Measurements from ENCODE around the gene TEAD4.

TEAD4 gene

GRCh38 chr12:3044141-3044630 lies 85.0 kb downstream of the TEAD4 start:
- H3K4me3 ChIP-seq (ENCODE audit: low read length), result no peak overlapping the region

GRCh38 chr12:3045494-3045893 lies 86.3 kb downstream of the TEAD4 start:
- no peaks in the 10 kb centered on the region for H3K27me3 ChIP-seq (ENCODE audit: low read depth, low read length)
- H3K9ac ChIP-seq (ENCODE audit: low read length), result no peak overlapping the region

More at GRCh38 chr12:3044141-3044630, 85.0 kb downstream of the TEAD4 start:
- Histone ChIP-seq H4K20me1 (ENCODE audit: insufficient read depth, low read length) (no peaks in the 10 kb centered on the region), H3K27me3 (ENCODE audit: low read depth, low read length) (no peaks in the 10 kb centered on the region), H3K27ac (ENCODE audit: low read length) (no peak overlapping the region), H3K9me3 (ENCODE audit: insufficient read depth, low read length) (no peaks in the 10 kb centered on the region), H3K9ac (ENCODE audit: low read length) (no peak overlapping the region), H3K79me2 (ENCODE audit: low read length) (no peaks in the 10 kb centered on the region), H3K36me3 (replicated peaks; ENCODE audit: low read depth, low read length) (no peaks in the 10 kb centered on the region), H2AFZ (ENCODE audit: low read depth, low read length) (no peak overlapping the region), H3K4me2 (ENCODE audit: low read length) (no peak overlapping the region), H3K4me1 (ENCODE audit: low read length) (peaks cover 17% of the 10 kb centered on the region)
- TF ChIP-seq EZH2phosphoT487 (IDR thresholded peaks at IDR 0.05; ENCODE audit: low read depth) (no peak), CTCF (IDR thresholded peaks at IDR 0.05; ENCODE audit: low read depth, low read length) (no peak)

DNA sequence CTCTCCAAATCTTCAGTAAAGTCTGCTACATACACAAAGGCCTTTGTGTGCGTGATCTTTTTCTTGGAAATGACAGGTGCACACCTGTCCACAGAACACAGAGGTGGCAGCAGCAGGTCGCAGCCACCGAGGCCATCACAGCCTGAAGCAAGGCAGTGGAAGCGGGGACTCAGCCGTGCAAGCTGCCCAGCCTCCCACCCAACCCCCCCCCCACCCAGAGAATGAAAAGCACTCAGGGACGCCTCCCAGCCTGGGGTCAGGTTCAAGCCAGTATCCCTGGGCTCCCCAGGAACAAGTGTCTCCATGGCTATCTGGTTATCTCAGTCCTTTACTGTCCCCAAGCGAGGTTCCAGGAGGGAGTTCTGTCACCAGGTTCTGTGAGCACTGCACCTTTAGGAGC lies 86.8 kb downstream of the TEAD4 start:
- TF ChIP-seq EZH2phosphoT487 (IDR thresholded peaks at IDR 0.05; ENCODE audit: low read depth) (no peak), CTCF (IDR thresholded peaks at IDR 0.05; ENCODE audit: low read depth, low read length) (no peak)
- Histone ChIP-seq H3K27me3 (ENCODE audit: low read depth, low read length) (no peaks in the 10 kb centered on the region), H4K20me1 (ENCODE audit: insufficient read depth, low read length) (no peaks in the 10 kb centered on the region), H3K9ac (ENCODE audit: low read length) (no peak overlapping the region), H3K36me3 (replicated peaks; ENCODE audit: low read depth, low read length) (no peaks in the 10 kb centered on the region), H3K27ac (ENCODE audit: low read length) (no peak overlapping the region), H3K79me2 (ENCODE audit: low read length) (no peaks in the 10 kb centered on the region), H2AFZ (ENCODE audit: low read depth, low read length) (no peak overlapping the region), H3K4me3 (ENCODE audit: low read length) (no peak overlapping the region), H3K9me3 (ENCODE audit: insufficient read depth, low read length) (no peaks in the 10 kb centered on the region), H3K4me2 (ENCODE audit: low read length) (no peak overlapping the region), H3K4me1 (ENCODE audit: low read length) (peaks cover 32% of the 10 kb centered on the region)

More at GRCh38 chr12:3045494-3045893, 86.3 kb downstream of the TEAD4 start:
- no peak overlapping the region for H3K4me3 ChIP-seq (ENCODE audit: low read length)
- no peak overlapping the region for H3K27ac ChIP-seq (ENCODE audit: low read length)
- no peaks in the 10 kb centered on the region for H3K79me2 ChIP-seq (ENCODE audit: low read length)
- H4K20me1 ChIP-seq (ENCODE audit: insufficient read depth, low read length), result no peaks in the 10 kb centered on the region
- no peak for TF ChIP-seq EZH2phosphoT487 (IDR thresholded peaks at IDR 0.05; ENCODE audit: low read depth)
- TF ChIP-seq CTCF (IDR thresholded peaks at IDR 0.05; ENCODE audit: low read depth, low read length), result no peak
- H3K36me3 ChIP-seq (replicated peaks; ENCODE audit: low read depth, low read length), result no peaks in the 10 kb centered on the region
- H2AFZ ChIP-seq (ENCODE audit: low read depth, low read length), result no peak overlapping the region
- H3K4me1 ChIP-seq (ENCODE audit: low read length), result peaks cover 29% of the 10 kb centered on the region
- H3K4me2 ChIP-seq (ENCODE audit: low read length), result no peak overlapping the region
- no peaks in the 10 kb centered on the region for H3K9me3 ChIP-seq (ENCODE audit: insufficient read depth, low read length)

DNA sequence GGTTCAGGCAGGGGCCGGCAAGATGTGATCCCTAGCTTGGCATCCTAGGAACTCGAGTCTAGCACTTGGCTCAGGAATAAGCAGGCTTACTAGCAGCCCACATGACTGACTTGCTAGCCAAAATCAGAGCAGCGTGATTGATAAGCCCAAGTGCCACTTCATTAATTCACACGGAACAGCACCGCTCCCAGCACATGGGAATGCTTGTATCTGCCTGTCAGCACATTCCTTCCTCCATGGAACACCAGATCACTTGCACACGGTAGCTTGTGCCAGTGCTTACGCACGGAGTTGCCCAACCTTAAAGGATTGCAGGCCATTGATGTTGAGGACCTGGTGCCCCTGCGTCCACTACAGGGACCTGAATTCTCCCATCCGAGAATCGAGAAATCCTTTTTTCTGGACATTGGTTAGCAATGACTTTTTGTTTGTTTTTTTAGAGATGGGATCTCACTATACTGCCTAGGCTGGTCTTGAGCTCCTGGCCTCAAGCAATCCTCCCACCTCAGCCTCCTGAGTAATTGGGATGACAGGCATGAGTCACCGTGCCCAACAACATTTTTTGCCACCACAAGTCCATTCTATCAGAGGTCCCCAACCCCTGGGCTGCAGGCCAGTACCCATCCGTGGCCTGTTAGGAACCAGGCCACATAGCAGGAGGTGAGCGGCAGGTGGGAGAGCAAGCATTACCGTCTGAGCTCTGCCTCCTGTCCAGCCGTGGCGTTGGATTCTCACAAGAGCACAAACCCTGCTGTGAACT lies 87.4 kb downstream of the TEAD4 start:
- TF ChIP-seq EZH2phosphoT487 (IDR thresholded peaks at IDR 0.05; ENCODE audit: low read depth) (no peak), CTCF (IDR thresholded peaks at IDR 0.05; ENCODE audit: low read depth, low read length) (no peak)
- no peaks in the 10 kb centered on the region for H3K79me2 ChIP-seq (ENCODE audit: low read length)
- no peaks in the 10 kb centered on the region for H4K20me1 ChIP-seq (ENCODE audit: insufficient read depth, low read length)
- H3K4me1 ChIP-seq (ENCODE audit: low read length), result peaks cover 32% of the 10 kb centered on the region
- no peak overlapping the region for H3K4me2 ChIP-seq (ENCODE audit: low read length)
- no peaks in the 10 kb centered on the region for H3K27me3 ChIP-seq (ENCODE audit: low read depth, low read length)
- H3K9ac ChIP-seq (ENCODE audit: low read length), result no peak overlapping the region
- H3K36me3 ChIP-seq (replicated peaks; ENCODE audit: low read depth, low read length), result no peaks in the 10 kb centered on the region
- no peaks in the 10 kb centered on the region for H3K9me3 ChIP-seq (ENCODE audit: insufficient read depth, low read length)
- H2AFZ ChIP-seq (ENCODE audit: low read depth, low read length), result no peak overlapping the region
- H3K4me3 ChIP-seq (ENCODE audit: low read length), result no peak overlapping the region
- no peak overlapping the region for H3K27ac ChIP-seq (ENCODE audit: low read length)
